GM10266 (cell line): ENCODE results near the gene HIP1.

Source experiments
- DNase-seq: peaks from one replicate; pipeline ENCODE4 v3.0.0; 2012; ENCODE audit errors: extremely low spot score
- CTCF ChIP-seq: IDR thresholded peaks from 2 replicates; pipeline ENCODE4 v1.5.1; 2012; ENCODE audit warnings: mild to moderate bottlenecking, low read depth; ENCODE audit not compliant: control insufficient read depth, insufficient read depth; ENCODE audit errors: missing control alignments

HIP1 gene

GRCh38 chr7:75629044-75629443, 109.7 kb downstream of the HIP1 start:
- TF ChIP-seq CTCF = no peak
- no peak for DNase-seq

- no peak for TF ChIP-seq CTCF
- no peak for DNase-seq
Observed at GRCh38 chr7:75628055-75628454, 110.7 kb downstream of the HIP1 start.

- no peak for TF ChIP-seq CTCF
Observed at GRCh38 chr7:75626954-75627353, 111.8 kb downstream of the HIP1 start.

GRCh38 chr7:75625868-75626267, 112.9 kb downstream of the HIP1 start:
- DNase-seq = no peak

More at GRCh38 chr7:75626954-75627353, 111.8 kb downstream of the HIP1 start:
- no peak for DNase-seq

GRCh38 chr7:75624134-75624832, 114.5 kb downstream of the HIP1 start:
- DNase-seq = no peak

More at GRCh38 chr7:75625868-75626267, 112.9 kb downstream of the HIP1 start:
- no peak for TF ChIP-seq CTCF

GRCh38 chr7:75623390-75624133, 115.2 kb downstream of the HIP1 start:
- no peak for TF ChIP-seq CTCF
- DNase-seq = no peak

More at GRCh38 chr7:75624134-75624832, 114.5 kb downstream of the HIP1 start:
- no peak for TF ChIP-seq CTCF

- DNase-seq = no peak
- no peak for TF ChIP-seq CTCF
Observed at GRCh38 chr7:75621124-75621523, 117.6 kb downstream of the HIP1 start.
